Tibial artery (tissue), 4 donors: ENCODE data around the gene SPG7.

ENCODE experiments used
- DNase-seq, 2 donors: peaks; one replicate each; pipeline ENCODE4 v3.0.0-alpha.2; 2019
- H3K27ac ChIP-seq, 2 donors: fragments of 200-600 bp; sonication (generic) in 1 of 2; 1 replicate in 1 of 2; 2 replicates in 1 of 2; pipeline ENCODE4 v1.5.1; 2018 to 2019; ENCODE audit warnings: mild to moderate bottlenecking in 1 of 2
- H3K27me3 ChIP-seq, 2 donors: fragments of 200-600 bp; sonication (generic) in 1 of 2; one replicate each; pipeline versions ENCODE4 v1.5.1 to v1.6.0; 2016 to 2019
- H3K36me3 ChIP-seq, 3 donors: fragments of 200-600 bp; sonication (generic) in 2 of 3; one replicate each; pipeline ENCODE4 v1.5.1; 2016 to 2019; ENCODE audit warnings: mild to moderate bottlenecking in 2 of 3
- H3K4me1 ChIP-seq, 4 donors: fragments of 200-600 bp; sonication (generic) in 2 of 4; 1 replicate in 3 of 4; 2 replicates in 1 of 4; pipeline ENCODE4 v1.5.1; 2016 to 2019
- H3K4me3 ChIP-seq, 2 donors: fragments of 200-600 bp; sonication (generic) in 1 of 2; 1 replicate in 1 of 2; 2 replicates in 1 of 2; pipeline ENCODE4 v1.5.1; 2018 to 2019; ENCODE audit warnings: mild to moderate bottlenecking in 2 of 2
- H3K9me3 ChIP-seq, 3 donors: fragments of 200-600 bp; sonication (generic) in 1 of 3; one replicate each; pipeline ENCODE4 v1.5.1; 2016 to 2019
- CTCF ChIP-seq, 2 experiments: fragments of 200-600 bp in 1 of 2; fragments of 450-650 bp in 1 of 2; IDR thresholded peaks; one replicate each; pipeline ENCODE4 v1.5.1; 2017 to 2019; ENCODE audit warnings: antibody characterized with exemption in 2 of 2, mild to moderate bottlenecking in 1 of 2, moderate library complexity in 1 of 2
- intact Hi-C: fragments of 100-400 bp; cut with DNase I; formaldehyde crosslinking; loops from one replicate; pipeline ENCODE4 v1.15.0; 2023; ENCODE audit warnings: low total_unique reads

SPG7 gene

GRCh38 chr16:89557690-89558490, 49.7 kb downstream of the SPG7 start:
- intact Hi-C loops, result loop anchor here (5.0 kb wide), 1 partner anchor 71 kb away; no protein-coding TSS in a partner anchor
- Histone ChIP-seq H3K27ac (no peak overlapping the region), H3K36me3 (peaks cover 30 to 69% (median 50%) of the 10 kb centered on the region in 3 donors), H3K4me3 (no peak overlapping the region), H3K27me3 (no peaks in the 10 kb centered on the region), H3K4me1 (peaks cover 0 to 25% (median 17%) of the 10 kb centered on the region in 4 donors), H3K9me3 (no peaks in the 10 kb centered on the region)
- peak in 1 of 2 experiments; percentile 3 for TF ChIP-seq CTCF (IDR thresholded peaks at IDR 0.05)
- DNase-seq, result no peak

- intact Hi-C loops, result no loop called here
- Histone ChIP-seq H3K36me3 (peaks cover 33 to 63% (median 47%) of the 10 kb centered on the region in 3 donors), H3K27me3 (no peaks in the 10 kb centered on the region), H3K4me3 (peak within 1 kb of the TSS; percentile 76 to 87), H3K27ac (peak within 1 kb of the TSS; percentile 85 to 97), H3K4me1 (peaks cover 0 to 44% (median 29%) of the 10 kb centered on the region in 4 donors), H3K9me3 (no peaks in the 10 kb centered on the region)
- peak; percentile 95 to 97 for DNase-seq
- TF ChIP-seq CTCF (IDR thresholded peaks at IDR 0.05), result no peak
Measured at GRCh38 chr16:89560378-89561141, 52.4 kb downstream of the SPG7 start, which contains the start of gene RPL13. Gene RPL13 (plus strand): TSS chr16:89560682. CDS start chr16:89560960, 278 bp downstream.

GRCh38 chr16:89561142-89561883, 53.1 kb downstream of the SPG7 start:
- peaks cover 0 to 51% (median 33%) of the 10 kb centered on the region in 4 donors for H3K4me1 ChIP-seq

GRCh38 chr16:89561884-89562599, 53.8 kb downstream of the SPG7 start:
- intact Hi-C loops, result no loop called here
- Histone ChIP-seq H3K27ac (peak overlapping the region in 1 of 2 donors; percentile 97), H3K4me1 (peaks cover 0 to 53% (median 33%) of the 10 kb centered on the region in 4 donors), H3K9me3 (no peaks in the 10 kb centered on the region), H3K4me3 (peak overlapping the region; percentile 76 to 87), H3K36me3 (peaks cover 33 to 48% (median 39%) of the 10 kb centered on the region in 3 donors), H3K27me3 (no peaks in the 10 kb centered on the region)
- no peak for DNase-seq
- TF ChIP-seq CTCF (IDR thresholded peaks at IDR 0.05), result no peak

More at GRCh38 chr16:89561142-89561883, 53.1 kb downstream of the SPG7 start:
- H3K27me3 ChIP-seq, result no peaks in the 10 kb centered on the region
- peak overlapping the region; percentile 76 to 87 for H3K4me3 ChIP-seq
- peaks cover 33 to 56% (median 40%) of the 10 kb centered on the region in 3 donors for H3K36me3 ChIP-seq
- intact Hi-C loops, result no loop called here
- no peak for DNase-seq
- no peak for TF ChIP-seq CTCF (IDR thresholded peaks at IDR 0.05)
- peak overlapping the region; percentile 85 to 97 for H3K27ac ChIP-seq
- H3K9me3 ChIP-seq, result no peaks in the 10 kb centered on the region
